CD14-positive monocyte (primary cell): ENCODE data around the gene CIROP. TPM values are rescaled to one million over a fixed set of nuclear protein-coding genes. Genes with fewer than 3 reads are reported as not detected.

ENCODE experiments used
- DNase-seq, 3 donors: peaks; one replicate each; pipeline ENCODE4 v3.0.0-alpha.2; 2011 to 2022
- H2AFZ ChIP-seq: 2 replicates; pipeline ENCODE4 v1.6.0; 2012; ENCODE audit warnings: mild to moderate bottlenecking, low read depth, low read length, inconsistent platforms; ENCODE audit not compliant: insufficient read depth, poor library complexity, severe bottlenecking
- H3K27ac ChIP-seq, 2 donors: 1 replicate in 1 of 2; 2 replicates in 1 of 2; pipeline ENCODE4 v1.5.1; 2012 to 2013; ENCODE audit warnings: low read length in 2 of 2, control low read depth in 1 of 2, inconsistent platforms in 1 of 2, low read depth in 1 of 2, mild to moderate bottlenecking in 1 of 2
- H3K27me3 ChIP-seq, 2 donors: one replicate each; pipeline versions ENCODE4 v1.6.0 to v1.6.1; 2011 to 2013; ENCODE audit warnings: low read length in 2 of 2; ENCODE audit not compliant: control insufficient read depth in 2 of 2, insufficient read depth in 2 of 2
- H3K36me3 ChIP-seq, 2 donors: replicated peaks in 1 of 2; 1 replicate in 1 of 2; 2 replicates in 1 of 2; pipeline versions ENCODE4 v1.5.1 to v1.6.1; 2012 to 2013; ENCODE audit warnings: low read length in 2 of 2, control low read depth in 1 of 2, inconsistent platforms in 1 of 2, mild to moderate bottlenecking in 1 of 2; ENCODE audit not compliant: insufficient read depth in 2 of 2, control insufficient read depth in 1 of 2
- H3K4me1 ChIP-seq, 2 donors: 1 replicate in 1 of 2; 2 replicates in 1 of 2; pipeline versions ENCODE4 v1.5.1 to v1.6.1; 2012 to 2013; ENCODE audit warnings: low read length in 2 of 2, control low read depth in 1 of 2, inconsistent platforms in 1 of 2, mild to moderate bottlenecking in 1 of 2, moderate library complexity in 1 of 2; ENCODE audit not compliant: insufficient read depth in 2 of 2, control insufficient read depth in 1 of 2
- H3K4me2 ChIP-seq: replicated peaks from 2 replicates; pipeline ENCODE3; 2012; ENCODE audit warnings: low read length, moderate library complexity, mild to moderate bottlenecking; ENCODE audit not compliant: poor library complexity, severe bottlenecking; ENCODE audit errors: extremely low read depth
- H3K4me3 ChIP-seq, 3 experiments: fragments of 200-600 bp in 1 of 3; sonication (generic) in 1 of 3; replicated peaks in 1 of 3; 1 replicate in 2 of 3; 2 replicates in 1 of 3; pipeline ENCODE4 v1.5.1; 2011 to 2013; ENCODE audit warnings: low read length in 3 of 3, mild to moderate bottlenecking in 3 of 3, control low read depth in 2 of 3, low read depth in 2 of 3, inconsistent platforms in 1 of 3, moderate library complexity in 1 of 3
- H3K79me2 ChIP-seq: 2 replicates; pipeline ENCODE4 v1.6.0; 2012; ENCODE audit warnings: mild to moderate bottlenecking, control low read depth, inconsistent platforms, low read length, moderate library complexity; ENCODE audit not compliant: insufficient read depth
- H3K9ac ChIP-seq: 2 replicates; pipeline ENCODE4 v1.6.0; 2017; ENCODE audit warnings: low read length, mild to moderate bottlenecking; ENCODE audit not compliant: insufficient read depth, poor library complexity, severe bottlenecking
- H3K9me3 ChIP-seq, 2 donors: replicated peaks in 1 of 2; 1 replicate in 1 of 2; 2 replicates in 1 of 2; pipeline versions ENCODE4 v1.5.1 to v1.6.1; 2012 to 2013; ENCODE audit warnings: low read length in 2 of 2, control low read depth in 1 of 2; ENCODE audit not compliant: control insufficient read depth in 1 of 2, insufficient read depth in 1 of 2
- H4K20me1 ChIP-seq: 2 replicates; pipeline ENCODE4 v1.6.0; 2012; ENCODE audit warnings: mild to moderate bottlenecking, low read length, control low read depth, moderate library complexity; ENCODE audit not compliant: insufficient read depth
- H3K27ac Mint-ChIP-seq, 7 donors: one replicate each; pipeline ENCODE4 v1.8.0; 2020; ENCODE audit warnings: mild to moderate bottlenecking in 7 of 7, mixed read lengths in 7 of 7, moderate library complexity in 6 of 7, inconsistent platforms in 2 of 7
- H3K27me3 Mint-ChIP-seq, 3 donors: one replicate each; pipeline ENCODE4 v1.8.0; 2021 to 2022; ENCODE audit warnings: low read depth in 3 of 3, mild to moderate bottlenecking in 3 of 3, mixed read lengths in 3 of 3, moderate library complexity in 3 of 3, inconsistent platforms in 1 of 3
- H3K36me3 Mint-ChIP-seq, 2 donors: one replicate each; pipeline ENCODE4 v1.8.0; 2020; ENCODE audit warnings: mixed read lengths in 2 of 2, inconsistent platforms in 1 of 2, mild to moderate bottlenecking in 1 of 2
- H3K4me1 Mint-ChIP-seq: one replicate; pipeline ENCODE4 v1.8.0; 2020; ENCODE audit warnings: mild to moderate bottlenecking, mixed read lengths
- H3K4me3 Mint-ChIP-seq, 2 donors: one replicate each; pipeline ENCODE4 v1.8.0; 2020; ENCODE audit warnings: mild to moderate bottlenecking in 2 of 2, mixed read lengths in 2 of 2, moderate library complexity in 1 of 2
- H3K9me3 Mint-ChIP-seq, 7 donors: one replicate each; pipeline ENCODE4 v1.8.0; 2020 to 2022; ENCODE audit warnings: mixed read lengths in 7 of 7, mild to moderate bottlenecking in 6 of 7, moderate library complexity in 6 of 7, inconsistent platforms in 2 of 7
- CTCF ChIP-seq: fragments of 200-600 bp; IDR thresholded peaks from one replicate; pipeline ENCODE4 v1.8.0; 2022; ENCODE audit warnings: antibody characterized with exemption, mild to moderate bottlenecking
- WGBS: methylation state at CpG from one replicate; pipeline ENCODE4 v1.1.5; 2013; ENCODE audit warnings: missing lambda C conversion rate; ENCODE audit not compliant: insufficient coverage; 5-methylcytosine and 5-hydroxymethylcytosine counted together
- intact Hi-C, 2 donors: fragments of 100-400 bp; cut with micrococcal nuclease; formaldehyde crosslinking; loops; one replicate each; pipeline versions ENCODE4 v1.15.0 to v1.15.1; 2023
- polyA plus RNA-seq, 3 donors: library from polyadenylated mRNA; depleted of rRNA in 1 of 3; unstranded in 2 of 3; stranded (reverse) in 1 of 3; fragments of 300-500 nt in 2 of 3; fragments of >200 nt in 1 of 3; fragmentation: Illumina TruSeq in 2 of 3; gene quantifications; 1 replicate in 2 of 3; 2 replicates in 1 of 3; pipeline ENCODE4 v1.2.3, GENCODE V29; 2012 to 2021

Gene CIROP
- polyA plus RNA-seq, 3 donors, result not detected

GRCh38 chr14:23139874-23140273, 35.1 kb upstream of the CIROP start:
- no peak overlapping the region for H3K4me3 ChIP-seq
- intact Hi-C loops, result no loop called here
- Mint-ChIP-seq H3K4me3 (no peak overlapping the region), H3K27me3 (peaks cover 0 to 3% (median 1%) of the 10 kb centered on the region in 3 donors), H3K36me3 (no peaks in the 10 kb centered on the region), H3K9me3 (no peaks in the 10 kb centered on the region), H3K27ac (no peak overlapping the region), H3K4me1 (no peaks in the 10 kb centered on the region)
- H3K36me3 ChIP-seq, result no peaks in the 10 kb centered on the region
- TF ChIP-seq CTCF, result no peak
- H2AFZ ChIP-seq, result no peak overlapping the region
- H3K27ac ChIP-seq, result no peak overlapping the region
- DNase-seq, result no peak
- no peaks in the 10 kb centered on the region for H3K79me2 ChIP-seq
- H3K4me1 ChIP-seq, result no peaks in the 10 kb centered on the region
- no peak overlapping the region for H3K9ac ChIP-seq
- no CpG with 5 or more reads among the region's 2 CpGs for WGBS
- H4K20me1 ChIP-seq, result no peaks in the 10 kb centered on the region
- H3K9me3 ChIP-seq, result no peaks in the 10 kb centered on the region
- no peak overlapping the region for H3K4me2 ChIP-seq
- no peaks in the 10 kb centered on the region for H3K27me3 ChIP-seq

- H3K4me1 Mint-ChIP-seq, result no peaks in the 10 kb centered on the region
- no peak overlapping the region for H3K4me3 ChIP-seq
- no peak overlapping the region for H3K9ac ChIP-seq
- H3K36me3 Mint-ChIP-seq, result no peaks in the 10 kb centered on the region
- H3K27ac ChIP-seq, result no peak overlapping the region
- H3K36me3 ChIP-seq, result no peaks in the 10 kb centered on the region
- 94% methylated on average over 2 of the region's 6 CpGs for whole genome bisulfite sequencing
- H3K4me2 ChIP-seq, result no peak overlapping the region
- DNase-seq, result no peak
- no peaks in the 10 kb centered on the region for H3K9me3 ChIP-seq
- no peak overlapping the region for H3K4me3 Mint-ChIP-seq
- no peaks in the 10 kb centered on the region for H3K9me3 Mint-ChIP-seq
- no peak overlapping the region for H3K27ac Mint-ChIP-seq
- intact Hi-C loops, result no loop called here
- H3K27me3 ChIP-seq, result no peaks in the 10 kb centered on the region
- no peak for TF ChIP-seq CTCF
- H3K79me2 ChIP-seq, result no peaks in the 10 kb centered on the region
- H3K27me3 Mint-ChIP-seq, result peaks cover 0 to 1% (median 1%) of the 10 kb centered on the region in 3 donors
- H3K4me1 ChIP-seq, result no peaks in the 10 kb centered on the region
- H2AFZ ChIP-seq, result no peak overlapping the region
- no peaks in the 10 kb centered on the region for H4K20me1 ChIP-seq
Measured at GRCh38 chr14:23137813-23138535, 33.2 kb upstream of the CIROP start.
